ENCODE results near the gene MARS1. TPM values are rescaled to one million over a fixed set of nuclear protein-coding genes. Genes with fewer than 3 reads are reported as not detected.

Gene MARS1
- total RNA-seq, 1 donor from 2014 or later: 71.1 TPM

Other genes starting within 250 kb of the MARS1 start
- gene STAC3, start 236.9 kb upstream of the MARS1 start, total RNA-seq: 2.3 TPM
- gene R3HDM2, start 57.0 kb upstream of the MARS1 start, total RNA-seq: 38.6 TPM
- gene INHBC, start 53.3 kb upstream of the MARS1 start, total RNA-seq: 51.9 TPM
- 81.6 TPM for gene INHBE, start 32.8 kb upstream of the MARS1 start, total RNA-seq
- 0.20 TPM for gene GLI1, start 28.3 kb upstream of the MARS1 start, total RNA-seq
- gene ARHGAP9, start 8.2 kb upstream of the MARS1 start, total RNA-seq: 4.3 TPM
- 13.9 TPM for gene DDIT3, start 32.4 kb downstream of the MARS1 start, total RNA-seq
- gene MBD6, start 34.8 kb downstream of the MARS1 start, total RNA-seq: 59.6 TPM
- gene DCTN2, start 59.1 kb downstream of the MARS1 start, total RNA-seq: 28.9 TPM
- gene KIF5A, start 62.0 kb downstream of the MARS1 start, total RNA-seq: 0.05 TPM
- 11.8 TPM for gene PIP4K2C, start 103.1 kb downstream of the MARS1 start, total RNA-seq
- 2.2 TPM for gene DTX3, start 116.8 kb downstream of the MARS1 start, total RNA-seq
- gene ARHGEF25, start 123.4 kb downstream of the MARS1 start, total RNA-seq: 1.5 TPM
- 0.60 TPM for gene B4GALNT1, start 145.1 kb downstream of the MARS1 start, total RNA-seq
- 230 TPM for gene OS9, start 206.1 kb downstream of the MARS1 start, total RNA-seq